SKM-1 treated with dmso at 0.1 percent for 144 hours (cell line): ENCODE results near the gene CHD3.

Experiments
- DNase-seq: peaks from one replicate; lab custom pipeline; 2025; ENCODE audit not compliant: unreplicated experiment; lab: John Stamatoyannopoulos, UW

Gene CHD3

DNA sequence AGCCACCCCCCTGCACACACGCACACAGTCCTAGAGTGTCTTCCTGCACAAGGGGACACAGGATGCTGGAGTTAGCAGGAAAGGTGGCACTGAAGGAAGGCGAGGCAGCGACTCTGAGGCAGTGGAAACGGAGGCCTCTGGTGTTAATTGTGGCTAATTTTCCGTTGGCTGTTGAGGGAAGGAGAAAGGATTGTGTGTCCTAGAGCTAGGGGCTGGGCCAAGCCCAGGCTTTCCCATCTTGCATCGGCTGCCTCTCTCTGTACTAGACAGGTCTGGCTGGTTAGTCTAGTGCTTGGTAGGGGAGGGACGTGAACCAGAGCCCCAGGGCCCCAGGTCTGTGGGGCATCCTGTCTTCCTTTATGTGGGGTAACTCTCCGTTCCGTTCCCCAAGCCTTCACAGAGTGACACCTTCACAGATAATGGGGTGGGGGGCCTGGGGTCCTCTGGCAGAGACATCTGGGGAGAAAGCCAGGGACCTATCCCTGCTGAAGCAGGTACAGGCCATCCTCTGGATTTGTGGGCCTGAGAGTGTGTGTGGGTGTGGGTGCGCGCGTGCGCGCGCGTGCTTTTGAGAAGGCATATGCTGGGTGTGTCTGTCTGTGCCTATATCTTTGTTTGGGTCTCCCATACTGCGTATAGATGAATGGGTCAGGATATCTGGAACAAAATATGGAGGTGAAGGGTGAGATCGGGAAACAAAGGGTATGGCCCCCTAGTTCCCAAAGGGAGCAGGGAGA lies at the start of gene CHD3:
CHD3 (plus strand) TSS at position 606 of the 737 bp plus-strand sequence. CDS start 212 bp downstream, outside the sequence.
- no peak for DNase-seq

DNA sequence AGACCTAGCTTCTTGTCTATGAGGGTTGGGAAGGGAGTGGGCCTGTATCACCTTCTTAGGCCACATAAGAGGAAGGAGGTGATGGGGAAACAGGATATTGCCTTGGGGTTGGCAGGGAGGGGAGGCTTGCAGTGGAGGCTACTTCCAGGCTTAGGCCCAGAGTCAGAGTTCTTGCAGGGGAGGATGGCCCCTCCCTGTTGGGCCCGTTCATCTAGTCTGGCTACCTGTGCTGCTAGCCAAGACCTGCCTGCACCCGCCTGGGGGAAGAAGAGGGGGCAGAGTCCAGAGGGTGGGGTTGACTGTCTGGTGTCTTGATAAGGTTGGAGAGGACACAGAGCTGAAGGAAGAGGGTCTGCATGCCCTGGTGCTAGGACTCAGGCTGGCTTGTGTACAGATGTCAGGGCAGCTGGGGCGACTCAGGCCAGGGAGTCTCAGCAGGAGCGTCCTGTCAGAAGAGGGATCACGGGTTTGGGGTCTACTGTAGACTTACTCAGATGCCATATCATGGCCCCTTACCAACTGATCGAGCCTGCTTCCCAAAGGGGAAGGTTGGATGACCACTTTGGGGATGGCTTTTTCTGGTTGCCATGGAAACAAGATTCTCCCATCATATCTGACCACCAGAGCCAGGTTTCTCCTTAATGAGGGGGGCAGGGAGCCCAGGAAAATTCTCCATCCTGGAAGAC lies 49.3 kb upstream of the CHD3 start:
- peak; percentile 74 for DNase-seq

DNA sequence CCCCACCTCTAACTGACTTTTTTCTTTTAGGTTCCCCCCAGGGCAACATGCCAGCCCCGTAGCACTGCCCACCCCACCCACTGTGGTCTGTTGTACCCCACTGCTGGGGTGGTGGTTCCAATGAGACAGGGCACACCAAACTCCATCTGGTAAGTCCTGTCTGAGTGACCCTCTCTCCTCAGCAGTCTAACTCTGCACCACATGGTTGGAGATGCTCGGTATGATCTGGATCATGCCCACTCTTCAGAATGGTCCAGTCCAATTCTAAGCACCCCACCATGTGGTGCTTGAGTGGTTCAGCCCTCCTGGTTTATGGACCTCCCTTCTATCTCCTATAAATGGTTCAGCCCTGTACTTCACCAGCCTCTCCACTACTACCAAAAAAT lies 48.7 kb upstream of the CHD3 start:
- DNase-seq: peak; percentile 1

DNA sequence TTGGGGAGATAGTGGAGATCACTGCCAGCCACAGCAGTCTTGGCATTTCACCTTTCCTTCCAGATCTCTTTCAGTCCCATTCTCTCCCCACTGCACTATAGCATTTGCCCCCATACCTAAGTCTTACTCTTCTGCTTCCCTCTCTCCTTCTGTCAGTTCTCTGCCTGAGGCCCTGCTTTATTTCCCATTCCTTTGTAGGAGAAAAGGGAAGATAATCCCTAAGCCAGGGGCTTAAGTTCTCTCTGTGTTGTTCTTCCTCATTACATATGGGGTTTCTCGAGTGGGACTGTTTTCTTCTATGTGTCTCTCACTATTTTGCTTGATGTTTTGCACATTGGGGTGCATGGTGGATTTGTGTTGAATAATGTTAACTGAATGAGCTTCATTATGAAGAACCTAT lies 48.1 kb upstream of the CHD3 start:
- no peak for DNase-seq

DNA sequence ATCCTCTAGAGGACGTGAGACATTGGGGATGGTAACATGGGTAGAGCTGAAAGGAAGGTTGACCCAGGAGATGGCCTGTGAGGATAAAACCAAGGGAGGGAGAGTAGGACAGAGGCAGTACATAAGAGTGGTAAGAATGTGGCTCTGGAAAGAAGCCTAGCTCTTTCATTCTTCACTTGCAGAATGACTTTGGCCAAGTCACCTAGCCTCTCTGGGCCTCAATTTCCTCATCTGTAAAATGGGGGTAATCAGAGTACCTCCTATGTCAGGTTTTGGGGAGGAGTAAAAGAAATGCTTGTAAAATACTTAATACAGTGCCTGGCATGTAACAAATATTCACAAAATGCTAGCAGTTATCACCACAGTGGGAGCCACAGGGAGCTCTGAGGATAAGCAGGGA lies 47.7 kb upstream of the CHD3 start:
- no peak for DNase-seq

DNA sequence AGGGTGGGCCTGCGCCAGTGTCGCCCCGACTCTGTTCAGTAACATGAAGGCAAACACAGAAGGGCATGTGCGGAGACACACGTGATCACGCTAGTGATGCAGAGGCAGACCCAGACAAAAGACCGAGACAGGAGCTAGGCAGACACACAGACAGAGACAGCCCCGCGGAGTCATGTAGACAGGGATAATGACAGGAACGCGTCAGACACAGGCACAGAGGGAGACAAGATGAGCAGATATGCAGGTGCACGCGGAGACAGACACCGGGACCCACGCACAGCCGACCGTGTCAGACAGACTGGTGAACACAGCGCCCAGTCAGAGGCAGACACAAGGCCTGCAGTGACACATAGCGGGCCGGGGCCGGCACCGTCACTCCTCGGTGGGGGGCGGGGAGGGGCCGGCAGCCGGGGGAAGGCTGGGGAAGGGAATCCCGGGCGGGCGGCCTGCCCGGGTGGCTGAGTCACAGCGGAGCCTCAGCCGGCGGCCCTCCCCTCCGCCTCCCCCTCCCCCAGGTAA lies 47.1 kb upstream of the CHD3 start:
- peak; percentile 33 for DNase-seq

DNA sequence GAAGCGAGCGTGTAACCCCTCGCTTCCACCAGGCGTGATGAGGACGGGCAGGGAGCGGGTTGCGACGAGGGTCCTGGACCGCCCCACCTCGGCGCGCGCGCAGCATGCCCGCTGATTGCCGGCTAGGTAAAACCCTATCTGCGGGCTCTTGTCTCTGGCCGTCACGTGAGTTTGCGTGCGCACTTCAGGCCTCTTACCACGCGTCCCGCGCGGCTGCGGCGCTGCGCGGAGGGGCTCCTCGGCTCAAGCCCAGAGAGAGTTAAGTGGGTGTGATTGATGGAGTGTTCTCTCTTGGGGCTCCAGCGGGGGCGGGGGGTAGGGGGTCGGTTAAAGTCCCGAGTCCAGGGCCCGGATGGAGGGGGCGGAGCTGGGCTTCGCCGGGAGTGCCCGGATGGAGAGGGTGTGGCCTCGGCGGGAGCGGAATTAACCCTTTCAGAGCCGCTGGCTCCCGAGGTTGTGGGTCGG lies 46.6 kb upstream of the CHD3 start:
- peak; percentile 33 for DNase-seq

DNA sequence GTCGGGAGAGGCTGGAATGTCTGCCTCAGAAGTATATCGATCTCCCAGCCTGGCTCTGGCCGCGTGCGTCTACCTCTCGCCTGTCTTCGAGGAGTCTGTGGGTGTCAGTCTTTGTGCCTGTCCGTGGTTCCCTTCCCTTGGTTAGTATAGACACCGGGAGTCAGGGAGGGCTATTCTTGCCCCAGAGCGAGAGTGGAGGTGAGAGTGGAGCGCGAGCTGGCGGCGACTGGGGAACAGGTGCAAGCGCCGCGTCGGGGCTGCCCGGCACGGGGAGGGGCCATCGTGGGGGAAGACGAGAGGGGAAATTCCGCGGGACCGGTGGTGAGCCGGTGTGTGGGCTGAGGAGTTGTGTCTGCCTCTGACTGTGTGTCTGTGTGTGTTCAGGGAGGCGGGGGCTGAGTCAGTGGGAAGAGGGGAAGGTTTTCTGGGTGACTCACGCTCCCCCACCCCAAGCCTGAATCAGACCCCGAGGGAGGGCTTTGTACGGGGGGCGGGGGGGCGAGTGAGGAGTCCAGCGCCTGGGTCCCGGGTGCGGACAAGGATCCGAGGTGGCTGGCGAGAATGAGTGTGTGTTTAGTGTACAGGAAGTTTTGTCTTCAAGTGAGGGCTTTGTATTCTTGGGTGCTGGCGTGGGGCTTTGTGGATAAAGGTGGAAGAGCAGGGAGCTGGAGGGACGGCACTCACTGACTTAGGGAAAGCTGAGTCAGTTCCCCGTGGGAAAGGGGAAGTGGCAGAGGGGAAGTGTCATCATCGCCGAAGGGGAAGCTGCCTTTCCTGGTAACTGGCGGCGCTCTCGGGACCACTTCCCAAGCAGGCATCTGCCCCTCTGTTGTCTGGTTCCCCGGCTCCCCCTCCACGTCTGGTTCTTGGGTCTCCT lies 46.0 kb upstream of the CHD3 start:
- peak; percentile 54 for DNase-seq

DNA sequence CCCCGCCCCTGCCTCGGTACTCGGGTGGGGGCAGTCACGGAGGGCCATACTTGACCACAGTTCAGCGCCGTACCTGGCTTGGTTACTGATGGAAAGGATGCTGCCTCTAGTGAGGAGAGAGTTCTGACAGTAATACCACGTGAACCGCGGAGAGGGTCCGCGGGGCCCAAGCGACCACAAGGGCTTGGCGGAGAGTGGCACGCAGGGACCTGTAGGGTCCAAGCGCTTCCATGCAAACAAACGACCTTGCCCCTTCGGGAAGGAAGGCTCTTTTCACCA lies 45.4 kb upstream of the CHD3 start:
- DNase-seq: no peak

DNA sequence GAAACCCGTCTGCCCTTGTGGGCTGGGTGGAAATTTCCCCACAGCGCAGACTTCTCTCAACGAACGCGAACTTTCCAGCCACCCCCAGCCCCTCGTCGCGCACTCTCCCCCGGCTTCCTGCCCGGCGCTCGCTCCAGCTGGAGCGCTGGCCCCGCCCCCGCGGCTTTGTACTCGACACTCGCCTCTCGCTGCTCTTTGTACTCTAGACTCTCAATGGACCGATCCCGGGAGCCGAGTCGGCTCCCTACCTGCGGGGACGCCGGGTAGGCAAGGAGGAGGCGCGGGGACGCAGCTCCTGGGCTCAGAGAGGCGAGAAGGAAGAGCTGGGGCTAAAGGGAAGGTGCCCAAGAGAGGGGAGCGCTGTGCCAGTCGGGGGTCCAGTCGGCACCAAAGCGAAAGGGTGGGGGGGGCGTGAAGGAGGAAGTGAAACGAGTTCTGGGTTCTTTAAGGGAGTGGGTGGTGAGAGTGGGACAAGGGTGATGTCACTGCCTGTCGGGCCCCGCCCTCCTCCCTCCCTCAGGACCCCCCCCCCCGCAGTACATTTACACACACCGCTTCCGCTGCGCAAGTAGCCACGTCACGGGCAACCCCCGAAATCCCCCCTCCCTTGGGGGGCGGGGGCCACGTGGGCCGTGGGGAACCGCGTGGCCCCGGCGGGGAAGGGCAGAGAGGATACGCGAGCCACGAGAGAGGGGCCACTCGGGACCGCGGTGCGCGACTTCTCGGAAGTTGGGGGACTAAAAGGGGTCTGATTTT lies 44.9 kb upstream of the CHD3 start:
- DNase-seq: peak; percentile 67

DNA sequence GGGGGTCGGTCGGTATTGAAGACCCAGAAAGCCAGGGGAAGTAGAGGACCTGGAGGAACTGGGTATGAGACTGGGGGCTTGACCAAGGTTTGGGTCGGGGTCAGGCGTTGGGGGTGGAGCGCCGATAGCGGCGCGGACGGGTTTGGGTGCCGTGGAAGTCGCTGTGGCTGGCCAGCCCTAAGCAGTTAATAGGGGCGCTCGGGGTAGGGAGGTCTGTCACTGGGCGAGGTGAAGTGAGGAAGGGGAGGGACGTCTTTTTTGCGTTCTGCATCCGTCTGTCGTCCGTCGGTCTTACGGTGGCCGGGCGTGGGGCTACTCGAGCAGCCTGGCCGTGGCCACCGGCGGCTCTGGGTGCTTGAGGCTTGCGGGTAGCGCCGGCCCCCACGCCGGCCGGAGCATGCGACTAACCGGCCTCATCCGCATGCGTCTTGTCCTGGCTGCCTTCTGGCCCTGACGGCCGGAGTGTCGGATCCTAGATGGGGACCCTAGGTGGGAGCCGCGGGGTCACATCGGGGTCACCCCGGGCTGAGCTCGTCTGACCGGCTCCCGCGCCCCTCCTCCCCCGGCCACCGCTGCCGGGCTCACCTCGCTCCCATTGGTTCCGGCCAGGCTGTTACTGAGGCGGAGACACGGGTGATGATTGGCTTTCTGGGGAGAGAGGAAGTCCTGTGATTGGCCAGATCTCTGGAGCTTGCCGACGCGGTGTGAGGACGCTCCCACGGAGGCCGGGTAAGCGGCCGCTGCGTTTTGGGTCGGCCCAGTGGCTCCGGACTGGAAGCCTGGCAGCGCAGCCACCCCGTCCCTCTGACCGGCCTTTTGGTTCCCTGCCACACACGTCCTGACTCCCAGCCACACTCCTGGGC lies 44.1 kb upstream of the CHD3 start:
- peak; percentile 75 for DNase-seq

DNA sequence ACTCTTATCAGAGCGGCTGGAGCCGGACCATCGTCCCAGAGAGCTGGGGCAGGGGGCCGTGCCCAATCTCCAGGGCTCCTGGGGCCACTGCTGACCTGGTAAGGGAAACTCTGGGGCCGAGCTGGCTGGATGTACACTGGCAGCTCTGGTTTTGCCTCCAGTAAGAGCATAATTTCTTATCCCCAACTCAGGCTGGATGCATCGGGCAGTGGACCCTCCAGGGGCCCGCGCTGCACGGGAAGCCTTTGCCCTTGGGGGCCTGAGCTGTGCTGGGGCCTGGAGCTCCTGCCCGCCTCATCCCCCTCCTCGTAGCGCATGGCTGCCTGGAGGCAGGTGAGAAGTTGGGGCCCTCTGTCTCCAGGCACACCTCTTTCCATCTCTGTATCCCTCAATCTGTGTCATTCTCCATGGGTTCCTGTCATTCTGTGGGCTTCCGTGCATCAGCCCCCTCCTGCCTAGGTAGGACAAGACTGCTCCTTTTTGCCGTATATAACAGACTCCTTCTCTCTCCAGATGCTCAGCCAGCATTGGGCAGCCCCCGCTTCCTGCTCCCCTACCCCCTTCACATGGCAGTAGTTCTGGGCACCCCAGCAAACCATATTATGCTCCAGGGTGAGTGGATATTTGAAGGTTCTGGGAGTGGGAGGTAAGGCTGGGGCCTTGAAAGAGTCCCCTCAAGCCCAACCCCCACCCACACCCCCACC lies 43.1 kb upstream of the CHD3 start:
- no peak for DNase-seq

DNA sequence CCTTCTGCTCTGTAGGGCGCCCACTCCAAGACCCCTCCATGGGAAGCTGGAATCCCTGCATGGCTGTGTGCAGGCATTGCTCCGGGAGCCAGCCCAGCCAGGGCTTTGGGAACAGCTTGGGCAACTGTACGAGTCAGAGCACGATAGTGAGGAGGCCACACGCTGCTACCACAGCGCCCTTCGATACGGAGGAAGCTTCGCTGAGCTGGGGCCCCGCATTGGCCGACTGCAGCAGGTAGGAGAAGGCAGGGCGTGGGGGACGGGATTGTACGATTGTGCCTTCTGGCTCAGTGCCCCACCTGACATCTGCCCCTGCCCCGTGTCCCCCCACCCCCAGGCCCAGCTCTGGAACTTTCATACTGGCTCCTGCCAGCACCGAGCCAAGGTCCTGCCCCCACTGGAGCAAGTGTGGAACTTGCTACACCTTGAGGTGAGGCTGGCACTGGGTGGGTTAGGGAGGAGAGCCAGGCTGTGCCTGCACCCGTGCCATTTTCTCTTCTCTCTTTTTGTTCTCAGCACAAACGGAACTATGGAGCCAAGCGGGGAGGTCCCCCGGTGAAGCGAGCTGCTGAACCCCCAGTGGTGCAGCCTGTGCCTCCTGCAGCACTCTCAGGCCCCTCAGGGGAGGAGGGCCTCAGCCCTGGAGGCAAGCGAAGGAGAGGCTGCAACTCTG lies 42.4 kb upstream of the CHD3 start:
- no peak for DNase-seq

DNA sequence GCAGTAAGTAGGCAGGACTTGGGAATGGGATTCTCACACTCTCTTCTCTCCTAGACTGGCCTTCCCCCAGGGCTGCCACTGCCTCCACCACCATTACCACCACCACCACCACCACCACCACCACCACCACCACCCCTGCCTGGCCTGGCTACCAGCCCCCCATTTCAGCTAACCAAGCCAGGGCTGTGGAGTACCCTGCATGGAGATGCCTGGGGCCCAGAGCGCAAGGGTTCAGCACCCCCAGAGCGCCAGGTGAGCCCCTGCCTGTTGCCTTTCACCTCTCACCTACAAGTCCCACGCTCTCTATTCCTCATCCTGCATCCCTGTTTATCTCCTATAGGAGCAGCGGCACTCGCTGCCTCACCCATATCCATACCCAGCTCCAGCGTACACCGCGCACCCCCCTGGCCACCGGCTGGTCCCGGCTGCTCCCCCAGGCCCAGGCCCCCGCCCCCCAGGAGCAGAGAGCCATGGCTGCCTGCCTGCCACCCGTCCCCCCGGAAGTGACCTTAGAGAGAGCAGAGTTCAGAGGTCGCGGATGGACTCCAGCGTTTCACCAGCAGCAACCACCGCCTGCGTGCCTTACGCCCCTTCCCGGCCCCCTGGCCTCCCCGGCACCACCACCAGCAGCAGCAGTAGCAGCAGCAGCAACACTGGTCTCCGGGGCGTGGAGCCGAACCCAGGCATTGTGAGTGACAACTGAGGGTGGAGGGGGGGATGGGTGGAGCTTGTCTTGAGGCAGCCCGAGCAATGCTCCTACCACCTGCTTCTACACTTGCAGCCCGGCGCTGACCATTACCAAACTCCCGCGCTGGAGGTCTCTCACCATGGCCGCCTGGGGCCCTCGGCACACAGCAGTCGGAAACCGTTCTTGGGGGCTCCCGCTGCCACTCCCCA lies 41.6 kb upstream of the CHD3 start:
- no peak for DNase-seq

DNA sequence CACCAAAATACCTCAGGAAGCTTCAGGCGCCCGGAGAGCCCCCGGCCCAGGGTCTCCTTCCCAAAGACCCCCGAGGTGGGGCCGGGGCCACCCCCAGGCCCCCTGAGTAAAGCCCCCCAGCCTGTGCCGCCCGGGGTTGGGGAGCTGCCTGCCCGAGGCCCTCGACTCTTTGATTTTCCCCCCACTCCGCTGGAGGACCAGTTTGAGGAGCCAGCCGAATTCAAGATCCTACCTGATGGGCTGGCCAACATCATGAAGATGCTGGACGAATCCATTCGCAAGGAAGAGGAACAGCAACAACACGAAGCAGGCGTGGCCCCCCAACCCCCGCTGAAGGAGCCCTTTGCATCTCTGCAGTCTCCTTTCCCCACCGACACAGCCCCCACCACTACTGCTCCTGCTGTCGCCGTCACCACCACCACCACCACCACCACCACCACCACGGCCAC lies 40.4 kb upstream of the CHD3 start:
- no peak for DNase-seq

DNA sequence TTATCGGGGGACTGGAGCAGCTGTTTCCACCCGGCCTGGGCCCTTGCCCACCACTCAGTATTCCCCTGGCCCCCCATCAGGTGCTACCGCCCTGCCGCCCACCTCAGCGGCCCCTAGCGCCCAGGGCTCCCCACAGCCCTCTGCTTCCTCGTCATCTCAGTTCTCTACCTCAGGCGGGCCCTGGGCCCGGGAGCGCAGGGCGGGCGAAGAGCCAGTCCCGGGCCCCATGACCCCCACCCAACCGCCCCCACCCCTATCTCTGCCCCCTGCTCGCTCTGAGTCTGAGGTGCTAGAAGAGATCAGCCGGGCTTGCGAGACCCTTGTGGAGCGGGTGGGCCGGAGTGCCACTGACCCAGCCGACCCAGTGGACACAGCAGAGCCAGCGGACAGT lies 39.9 kb upstream of the CHD3 start:
- DNase-seq: no peak

DNA sequence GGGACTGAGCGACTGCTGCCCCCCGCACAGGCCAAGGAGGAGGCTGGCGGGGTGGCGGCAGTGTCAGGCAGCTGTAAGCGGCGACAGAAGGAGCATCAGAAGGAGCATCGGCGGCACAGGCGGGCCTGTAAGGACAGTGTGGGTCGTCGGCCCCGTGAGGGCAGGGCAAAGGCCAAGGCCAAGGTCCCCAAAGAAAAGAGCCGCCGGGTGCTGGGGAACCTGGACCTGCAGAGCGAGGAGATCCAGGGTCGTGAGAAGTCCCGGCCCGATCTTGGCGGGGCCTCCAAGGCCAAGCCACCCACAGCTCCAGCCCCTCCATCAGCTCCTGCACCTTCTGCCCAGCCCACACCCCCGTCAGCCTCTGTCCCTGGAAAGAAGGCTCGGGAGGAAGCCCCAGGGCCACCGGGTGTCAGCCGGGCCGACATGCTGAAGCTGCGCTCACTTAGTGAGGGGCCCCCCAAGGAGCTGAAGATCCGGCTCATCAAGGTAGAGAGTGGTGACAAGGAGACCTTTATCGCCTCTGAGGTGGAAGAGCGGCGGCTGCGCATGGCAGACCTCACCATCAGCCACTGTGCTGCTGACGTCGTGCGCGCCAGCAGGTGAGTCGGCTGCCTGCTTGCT lies 39.3 kb upstream of the CHD3 start:
- DNase-seq: no peak
